BLaER1 treated with 17β-estradiol and CSF1 and Interleukin-3, amounts not matched to agents 10 nM and 100 nM (cell line): ENCODE measurements around the gene SH2D3A.

Experiments used
- H3K27ac ChIP-seq, 11 experiments: shearing (Covaris generic); formaldehyde crosslinking; 2 replicates each; pipeline ENCODE4 v1.8.1; 2022
- H3K27me3 ChIP-seq, 11 experiments: shearing (Covaris generic); formaldehyde crosslinking; 2 replicates each; pipeline ENCODE4 v1.8.1; 2022
- H3K36me3 ChIP-seq, 11 experiments: shearing (Covaris generic); formaldehyde crosslinking; 2 replicates each; pipeline ENCODE4 v1.8.1; 2022
- H3K4me1 ChIP-seq, 10 experiments: shearing (Covaris generic); formaldehyde crosslinking; 2 replicates each; pipeline ENCODE4 v1.8.1; 2022
- H3K4me2 ChIP-seq, 11 experiments: shearing (Covaris generic); formaldehyde crosslinking; 2 replicates each; pipeline ENCODE4 v1.8.1; 2022
- H3K4me3 ChIP-seq, 10 experiments: shearing (Covaris generic); formaldehyde crosslinking; 2 replicates each; pipeline ENCODE4 v1.8.1; 2022
- H3K9ac ChIP-seq, 11 experiments: shearing (Covaris generic); formaldehyde crosslinking; 2 replicates each; pipeline ENCODE4 v1.8.1; 2022
- H3K9me3 ChIP-seq, 11 experiments: shearing (Covaris generic); formaldehyde crosslinking; replicated peaks in 1 of 11; 2 replicates each; pipeline ENCODE4 v1.8.1; 2022
- H4K20me1 ChIP-seq, 11 experiments: shearing (Covaris generic); formaldehyde crosslinking; 2 replicates each; pipeline ENCODE4 v1.8.1; 2022
- Cebpa-rat ChIP-seq, 11 experiments: shearing (Covaris generic); IDR thresholded peaks; 2 replicates each; pipeline ENCODE4 v1.8.1; 2022

SH2D3A gene

DNA sequence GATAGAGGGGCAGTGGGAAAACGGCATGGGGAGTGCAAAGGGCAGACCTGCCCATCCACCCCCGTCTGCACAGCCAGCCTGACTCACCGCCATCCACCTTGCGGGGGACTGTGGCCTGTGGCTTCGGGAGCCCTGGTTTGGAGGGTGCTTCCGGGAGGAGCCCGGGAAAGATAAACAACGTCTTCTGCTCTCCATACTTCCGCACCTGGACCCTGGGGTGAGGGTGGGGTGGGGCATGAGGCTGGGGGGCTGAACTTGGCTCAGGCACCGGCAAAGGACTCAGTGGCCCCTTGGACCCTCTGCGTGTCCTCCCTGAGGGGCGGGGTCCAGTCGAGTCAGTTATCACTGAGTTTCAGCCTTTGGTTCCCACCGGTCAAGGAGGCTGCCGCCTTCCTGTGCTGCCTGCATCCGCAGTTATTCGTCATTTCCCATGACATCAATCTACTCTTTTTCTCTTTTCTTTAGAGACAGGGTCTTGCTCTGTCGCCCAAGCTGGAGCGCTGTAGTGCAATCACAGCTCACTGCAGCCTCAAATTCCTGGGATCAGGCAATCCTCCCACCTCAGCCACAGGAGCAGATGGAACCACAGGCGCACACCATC is 33.0 kb downstream of the SH2D3A start:
- no peak for TF ChIP-seq Cebpa-rat (IDR thresholded peaks at IDR 0.05)
- Histone ChIP-seq H4K20me1 (peaks cover 0 to 31% (median 0%) of the 10 kb centered on the region in 11 experiments; a peak in 6 of 22 replicates), H3K9ac (no peak overlapping the region), H3K9me3 (no peaks in the 10 kb centered on the region), H3K4me3 (no peak overlapping the region), H3K4me2 (no peak overlapping the region), H3K36me3 (peaks cover 9 to 54% (median 38%) of the 10 kb centered on the region in 11 experiments; a peak in 21 of 22 replicates), H3K4me1 (peaks cover 29 to 42% (median 37%) of the 10 kb centered on the region in 10 experiments), H3K27me3 (no peaks in the 10 kb centered on the region), H3K27ac (no peak overlapping the region)

DNA sequence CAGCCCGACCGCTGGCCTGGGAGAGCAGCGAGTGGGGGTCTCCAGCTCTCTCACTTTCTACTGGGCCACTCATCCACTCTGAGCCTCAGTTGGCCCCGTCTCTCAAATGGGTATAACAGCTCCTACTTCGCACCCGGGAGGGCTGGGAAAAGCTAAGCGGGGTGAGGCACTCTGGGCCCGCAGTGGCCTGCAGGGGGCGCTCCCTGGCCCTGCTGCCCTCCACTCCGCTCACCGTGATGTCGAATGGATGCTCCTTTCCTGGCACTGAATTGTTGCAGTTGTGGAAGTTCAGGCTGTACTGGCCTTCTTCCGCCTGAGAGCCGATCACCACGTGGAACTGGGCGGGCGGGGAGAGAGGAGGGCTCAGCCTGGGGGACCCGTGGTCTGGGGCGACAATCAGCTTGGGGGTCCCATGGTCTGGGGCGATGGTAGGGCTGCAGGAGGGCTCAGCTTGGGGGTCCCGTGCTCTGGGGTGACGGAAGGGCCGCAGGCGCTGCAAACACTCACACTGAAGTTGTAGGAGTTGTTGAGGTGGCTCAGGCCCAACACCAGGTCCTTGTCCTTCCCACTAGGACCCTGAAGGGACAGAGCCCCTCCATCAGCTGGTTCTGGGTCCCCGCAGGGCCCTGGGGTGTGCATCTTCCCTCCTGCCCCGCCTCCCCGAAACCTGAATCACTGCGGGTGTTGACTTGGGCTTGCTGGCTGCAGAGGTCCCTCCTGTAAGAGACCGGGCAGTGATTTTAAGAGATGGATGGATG is 33.7 kb downstream of the SH2D3A start:
- peaks cover 25 to 42% (median 37%) of the 10 kb centered on the region in 10 experiments for H3K4me1 ChIP-seq
- H3K9me3 ChIP-seq = no peaks in the 10 kb centered on the region
- no peaks in the 10 kb centered on the region for H3K27me3 ChIP-seq
- H3K4me2 ChIP-seq = no peak overlapping the region
- TF ChIP-seq Cebpa-rat (IDR thresholded peaks at IDR 0.05) = no peak
- H3K36me3 ChIP-seq = peaks cover 9 to 54% (median 38%) of the 10 kb centered on the region in 11 experiments; a peak in 21 of 22 replicates
- H3K27ac ChIP-seq = no peak overlapping the region
- no peak overlapping the region for H3K9ac ChIP-seq
- H3K4me3 ChIP-seq = no peak overlapping the region
- H4K20me1 ChIP-seq = peaks cover 0 to 31% (median 0%) of the 10 kb centered on the region in 11 experiments; a peak in 6 of 22 replicates

DNA sequence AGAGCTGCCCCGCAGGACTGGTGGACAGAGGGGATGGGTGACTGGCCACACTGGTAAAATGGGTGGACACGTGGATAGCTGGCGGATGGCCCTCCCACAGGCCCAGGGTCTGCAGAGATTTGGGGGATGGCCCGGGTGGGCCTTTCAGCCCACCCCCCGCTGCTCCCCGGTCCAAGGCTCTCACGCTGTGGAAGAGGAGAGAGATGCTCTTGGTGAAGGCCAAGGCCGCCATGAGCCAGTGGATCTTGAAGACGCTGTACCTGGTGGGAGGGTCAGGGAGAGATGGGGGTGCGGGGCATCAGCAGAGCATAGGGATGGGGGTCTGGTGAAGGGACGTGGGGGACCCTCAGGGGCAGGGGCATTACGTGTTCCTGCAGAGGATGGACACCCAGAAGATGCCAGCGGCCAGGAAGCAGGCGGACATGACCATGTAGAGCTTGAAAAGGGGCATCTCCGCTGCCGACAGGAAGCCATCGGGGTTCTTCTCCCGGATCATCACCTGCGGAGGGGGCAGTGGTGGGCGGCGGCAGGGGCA is 34.4 kb downstream of the SH2D3A start:
- H3K27ac ChIP-seq = no peak overlapping the region
- no peak overlapping the region for H3K4me2 ChIP-seq
- H3K9me3 ChIP-seq = no peaks in the 10 kb centered on the region
- peaks cover 0 to 31% (median 0%) of the 10 kb centered on the region in 11 experiments; a peak in 6 of 22 replicates for H4K20me1 ChIP-seq
- no peaks in the 10 kb centered on the region for H3K27me3 ChIP-seq
- H3K4me1 ChIP-seq = peaks cover 25 to 42% (median 37%) of the 10 kb centered on the region in 10 experiments
- H3K36me3 ChIP-seq = peaks cover 9 to 54% (median 38%) of the 10 kb centered on the region in 11 experiments; a peak in 21 of 22 replicates
- H3K4me3 ChIP-seq = no peak overlapping the region
- H3K9ac ChIP-seq = no peak overlapping the region
- no peak for TF ChIP-seq Cebpa-rat (IDR thresholded peaks at IDR 0.05)

DNA sequence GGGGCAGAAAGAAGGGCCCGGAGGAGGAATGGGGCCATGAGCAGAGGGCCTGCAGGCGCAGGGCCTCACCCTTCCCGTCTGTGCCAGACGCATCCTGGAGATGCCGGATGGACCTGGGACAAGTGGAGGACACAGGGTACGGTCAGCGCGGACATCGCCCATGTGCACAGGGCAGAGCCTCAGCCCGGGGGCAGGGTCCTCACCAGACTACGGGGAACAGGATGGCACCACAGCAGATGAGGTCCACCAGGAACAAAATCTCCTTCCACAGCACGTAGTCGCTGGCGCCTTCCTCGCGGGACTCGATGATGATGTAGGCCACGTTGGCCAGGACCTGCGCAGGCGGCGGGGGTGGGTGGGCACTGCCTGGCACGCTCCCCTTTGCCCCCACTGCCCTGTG is 35.4 kb downstream of the SH2D3A start:
- H3K9me3 ChIP-seq = no peaks in the 10 kb centered on the region; a peak in 1 of 22 replicates
- no peak overlapping the region for H3K4me3 ChIP-seq
- H3K9ac ChIP-seq = no peak overlapping the region; a peak in 1 of 22 replicates
- no peaks in the 10 kb centered on the region for H3K27me3 ChIP-seq
- peaks cover 9 to 54% (median 38%) of the 10 kb centered on the region in 11 experiments; a peak in 21 of 22 replicates for H3K36me3 ChIP-seq
- TF ChIP-seq Cebpa-rat (IDR thresholded peaks at IDR 0.05) = no peak
- no peak overlapping the region for H3K4me2 ChIP-seq
- peaks cover 0 to 31% (median 0%) of the 10 kb centered on the region in 11 experiments; a peak in 6 of 22 replicates for H4K20me1 ChIP-seq
- peaks cover 28 to 51% (median 42%) of the 10 kb centered on the region in 10 experiments for H3K4me1 ChIP-seq
- H3K27ac ChIP-seq = no peak overlapping the region; a peak in 1 of 22 replicates

DNA sequence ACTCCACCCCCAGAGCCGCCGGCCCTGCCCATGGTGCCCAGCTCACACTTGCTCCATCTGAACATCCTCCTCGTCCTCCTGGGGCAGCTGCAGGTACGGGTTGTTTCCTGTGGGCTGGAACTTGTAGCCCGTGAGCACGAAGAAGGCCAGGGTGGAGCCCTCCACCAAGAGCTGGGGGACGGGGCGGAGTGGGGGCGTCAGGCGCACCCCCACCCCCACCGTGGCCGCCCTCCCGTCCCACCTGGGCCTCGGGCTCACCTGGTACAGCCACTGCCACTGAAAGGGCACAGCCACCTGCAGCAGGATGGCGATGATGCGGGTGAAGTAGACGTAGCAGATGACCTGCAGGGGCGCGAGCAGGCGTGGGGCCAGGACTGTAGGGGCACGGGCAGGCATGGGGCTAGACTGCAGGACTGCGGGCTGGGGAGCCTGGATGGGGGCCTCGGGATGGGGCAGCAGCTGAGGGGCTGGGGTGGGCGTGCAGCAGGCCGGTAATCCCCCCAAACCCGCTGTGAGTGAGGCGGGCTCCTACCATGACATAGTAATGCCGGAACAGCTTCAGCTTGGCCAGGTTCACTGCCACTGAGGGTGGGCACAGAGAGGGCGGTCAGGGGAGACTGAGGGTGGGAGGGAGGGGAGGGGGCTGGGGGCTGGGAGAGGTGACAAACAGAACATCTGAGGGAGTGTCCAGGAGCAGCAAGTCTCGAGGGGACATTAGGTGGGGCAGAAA is 36.1 kb downstream of the SH2D3A start:
- no peaks in the 10 kb centered on the region for H3K27me3 ChIP-seq
- no peak for TF ChIP-seq Cebpa-rat (IDR thresholded peaks at IDR 0.05)
- peaks cover 9 to 54% (median 38%) of the 10 kb centered on the region in 11 experiments; a peak in 21 of 22 replicates for H3K36me3 ChIP-seq
- peaks cover 0 to 31% (median 0%) of the 10 kb centered on the region in 11 experiments; a peak in 6 of 22 replicates for H4K20me1 ChIP-seq
- no peak overlapping the region for H3K27ac ChIP-seq
- H3K4me2 ChIP-seq = no peak overlapping the region
- no peak overlapping the region for H3K4me3 ChIP-seq
- H3K4me1 ChIP-seq = peaks cover 25 to 56% (median 42%) of the 10 kb centered on the region in 10 experiments
- no peak overlapping the region for H3K9ac ChIP-seq
- no peaks in the 10 kb centered on the region; a peak in 1 of 22 replicates for H3K9me3 ChIP-seq

DNA sequence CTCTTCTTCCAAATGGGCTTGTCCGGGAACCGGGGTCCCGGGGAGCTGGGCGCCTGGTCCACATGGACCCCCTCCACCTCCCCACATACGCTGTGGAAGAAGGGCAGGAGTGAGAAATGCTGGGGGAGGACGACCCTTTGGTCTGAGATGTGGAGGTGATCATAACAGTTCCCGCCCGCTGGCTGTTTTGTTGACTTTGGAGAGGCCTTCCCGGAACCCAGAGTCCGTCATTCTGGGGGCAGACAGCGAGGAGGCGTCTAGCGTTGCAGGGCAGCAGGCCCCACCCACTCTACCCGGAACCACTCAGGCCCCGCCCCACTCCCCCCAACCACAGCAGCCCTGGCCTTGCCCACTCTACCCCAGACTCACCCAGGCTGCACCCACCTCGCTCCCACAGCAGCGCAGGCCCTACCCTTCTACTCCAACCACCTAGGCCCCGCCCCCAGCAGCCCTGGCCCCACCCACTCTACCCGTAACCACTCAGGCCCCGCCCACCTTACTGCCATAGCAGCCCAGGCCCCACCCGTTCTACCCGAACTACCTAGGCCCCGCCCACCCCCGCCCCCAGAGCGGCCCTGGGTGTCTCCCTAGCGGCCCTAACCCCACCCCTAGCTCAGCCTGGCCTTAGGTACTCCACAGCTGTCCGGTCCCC is 37.0 kb downstream of the SH2D3A start:
- Histone ChIP-seq H3K36me3 (peaks cover 9 to 49% (median 36%) of the 10 kb centered on the region in 11 experiments; a peak in 21 of 22 replicates), H3K4me2 (peak overlapping the region in 4 of 11 experiments; percentile 82 to 92 (median 88); a peak in 8 of 22 replicates), H3K27ac (peak overlapping the region in 4 of 11 experiments; percentile 74 to 82 (median 78); a peak in 7 of 22 replicates), H3K27me3 (no peaks in the 10 kb centered on the region), H3K4me1 (peaks cover 19 to 56% (median 42%) of the 10 kb centered on the region in 10 experiments), H3K9me3 (no peaks in the 10 kb centered on the region; a peak in 1 of 22 replicates), H3K4me3 (no peak overlapping the region), H3K9ac (no peak overlapping the region), H4K20me1 (peaks cover 0 to 23% (median 0%) of the 10 kb centered on the region in 11 experiments; a peak in 5 of 22 replicates)
- TF ChIP-seq Cebpa-rat (IDR thresholded peaks at IDR 0.05) = no peak

DNA sequence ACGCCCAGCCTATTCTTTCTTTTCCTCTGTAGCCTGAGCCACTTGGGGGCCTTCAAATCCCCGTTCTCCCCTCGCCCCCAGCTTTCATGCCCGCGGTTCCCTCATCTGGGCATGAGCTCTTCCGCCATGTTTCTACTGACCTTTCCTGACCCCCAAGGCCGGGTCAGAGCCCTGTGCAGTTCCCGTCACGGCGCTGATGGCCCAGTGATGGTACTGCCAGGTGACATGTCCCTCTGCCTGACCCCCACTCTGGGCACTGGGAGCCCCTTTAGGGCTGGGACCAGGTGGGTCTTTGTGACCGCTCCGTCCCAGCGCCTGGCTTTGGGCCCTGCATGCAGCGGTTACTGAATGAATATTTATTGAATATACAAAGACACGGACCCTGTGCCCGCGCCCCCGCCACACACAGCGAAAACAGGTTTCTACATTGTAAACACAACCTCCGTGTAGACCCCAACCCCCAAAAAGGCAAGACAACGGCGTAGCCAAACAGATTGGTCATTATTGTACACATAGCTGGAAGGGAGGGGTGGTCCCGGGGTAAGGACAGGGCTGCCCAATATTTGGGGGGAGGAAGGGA is 37.6 kb downstream of the SH2D3A start:
- Histone ChIP-seq H3K27ac (peak overlapping the region in 7 of 11 experiments; percentile 64 to 82 (median 77); a peak in 10 of 22 replicates), H3K4me2 (peak overlapping the region in 7 of 11 experiments; percentile 82 to 93 (median 86); a peak in 13 of 22 replicates), H3K36me3 (peaks cover 9 to 44% (median 36%) of the 10 kb centered on the region in 11 experiments; a peak in 21 of 22 replicates), H3K27me3 (no peaks in the 10 kb centered on the region), H4K20me1 (peaks cover 0 to 21% (median 0%) of the 10 kb centered on the region in 11 experiments; a peak in 5 of 22 replicates), H3K4me1 (peaks cover 23 to 57% (median 44%) of the 10 kb centered on the region in 10 experiments), H3K9ac (peak overlapping the region in 2 of 11 experiments; percentile 40 to 70; a peak in 2 of 22 replicates), H3K9me3 (no peaks in the 10 kb centered on the region; a peak in 1 of 22 replicates), H3K4me3 (no peak overlapping the region)
- TF ChIP-seq Cebpa-rat (IDR thresholded peaks at IDR 0.05) = no peak
